ENCODE results near the gene CDC34.

CDC34 gene

GRCh38 chr19:524062-524674 is 7.4 kb upstream of the CDC34 start:
- DNase-seq, result no peak

- DNase-seq, result no peak
These were observed 6.5 kb upstream of the CDC34 start for GRCh38 chr19:525029-525428.

GRCh38 chr19:525857-526419 is 5.6 kb upstream of the CDC34 start:
- DNase-seq, result no peak

GRCh38 chr19:530134-531008 is 1.2 kb upstream of the CDC34 start:
- no peak for DNase-seq

GRCh38 chr19:531009-531752 is 379 bp upstream of the CDC34 start:
- no peak for DNase-seq

- DNase-seq, result no peak
These were observed 1.2 kb downstream of the CDC34 start for GRCh38 chr19:532561-533363.

- DNase-seq, result no peak
These were observed 2.0 kb downstream of the CDC34 start for GRCh38 chr19:533364-534058.

GRCh38 chr19:534088-534487 is 2.5 kb downstream of the CDC34 start:
- no peak for DNase-seq

- DNase-seq, result no peak
These were observed 3.7 kb downstream of the CDC34 start for GRCh38 chr19:535017-535835.

- DNase-seq, result no peak
These were observed 4.7 kb downstream of the CDC34 start for GRCh38 chr19:536031-536880.

GRCh38 chr19:536881-537404 is 5.4 kb downstream of the CDC34 start:
- DNase-seq, result no peak

GRCh38 chr19:538641-539428 is 7.3 kb downstream of the CDC34 start:
- DNase-seq, result no peak

- no peak for DNase-seq
These were observed 8.0 kb downstream of the CDC34 start for GRCh38 chr19:539429-540030.

GRCh38 chr19:540867-541637 is 9.5 kb downstream of the CDC34 start:
- no peak for DNase-seq

GRCh38 chr19:541699-542098 is 10.1 kb downstream of the CDC34 start:
- DNase-seq, result no peak

GRCh38 chr19:542173-542866 is 10.8 kb downstream of the CDC34 start:
- no peak for DNase-seq

All from cortex of kidney (tissue), 1 donor.